HT-29 (cell line): ENCODE measurements around the gene RNU6-1. TPM values are rescaled to one million over a fixed set of nuclear protein-coding genes. Genes with fewer than 3 reads are reported as not detected.

Experiments used
- DNase-seq: peaks from one replicate; pipeline ENCODE4 v3.0.0-alpha.2; 2015; ENCODE audit warnings: low spot score
- total RNA-seq: library from RNA; depleted of rRNA; stranded (reverse); fragments of >200 nt; shearing (Covaris generic); gene quantifications from 2 replicates; pipeline ENCODE4 v1.2.3, GENCODE V29; 2014

Gene RNU6-1
- total RNA-seq, 1 experiment from 2014 or later = not detected

DNA sequence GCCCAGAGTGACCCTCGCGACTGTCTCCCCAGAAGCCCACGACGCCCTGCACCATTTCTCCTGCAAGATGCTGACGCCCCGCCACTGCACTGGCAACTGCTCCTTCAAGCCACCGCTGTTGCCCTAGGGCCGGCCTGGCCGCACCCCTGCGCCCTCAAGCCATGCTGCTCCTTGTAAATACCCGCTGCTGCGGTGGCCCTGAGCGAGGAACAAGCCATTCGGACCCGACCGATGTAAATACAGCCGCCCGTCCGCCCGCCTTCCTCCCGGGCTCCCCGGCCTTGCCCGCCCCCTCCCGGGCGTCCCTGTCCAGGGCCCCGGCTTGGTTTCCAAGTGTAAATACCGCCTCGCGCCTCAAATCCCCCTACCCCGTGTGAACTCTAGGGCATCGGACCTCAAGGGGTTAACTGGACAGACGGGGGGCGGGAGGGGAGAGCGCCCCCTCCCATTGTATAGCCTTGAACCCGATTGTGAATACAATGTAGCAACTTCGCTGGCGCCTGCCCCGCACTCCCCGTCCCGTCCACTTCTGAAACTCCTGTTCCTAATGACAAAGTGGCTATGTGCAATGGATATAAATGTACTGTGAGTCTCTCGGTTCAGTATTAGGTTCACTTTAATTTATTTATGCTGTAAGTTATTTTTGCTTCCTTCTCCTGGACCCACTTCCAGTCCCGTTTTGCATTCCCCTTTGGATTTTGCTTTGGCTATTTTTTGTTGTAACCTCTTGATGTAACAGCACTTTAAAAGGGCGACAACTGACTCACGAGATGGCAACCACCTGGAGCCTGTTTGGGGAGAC is 5.9 kb downstream of the RNU6-1 start:
- peak; percentile 70 for DNase-seq

DNA sequence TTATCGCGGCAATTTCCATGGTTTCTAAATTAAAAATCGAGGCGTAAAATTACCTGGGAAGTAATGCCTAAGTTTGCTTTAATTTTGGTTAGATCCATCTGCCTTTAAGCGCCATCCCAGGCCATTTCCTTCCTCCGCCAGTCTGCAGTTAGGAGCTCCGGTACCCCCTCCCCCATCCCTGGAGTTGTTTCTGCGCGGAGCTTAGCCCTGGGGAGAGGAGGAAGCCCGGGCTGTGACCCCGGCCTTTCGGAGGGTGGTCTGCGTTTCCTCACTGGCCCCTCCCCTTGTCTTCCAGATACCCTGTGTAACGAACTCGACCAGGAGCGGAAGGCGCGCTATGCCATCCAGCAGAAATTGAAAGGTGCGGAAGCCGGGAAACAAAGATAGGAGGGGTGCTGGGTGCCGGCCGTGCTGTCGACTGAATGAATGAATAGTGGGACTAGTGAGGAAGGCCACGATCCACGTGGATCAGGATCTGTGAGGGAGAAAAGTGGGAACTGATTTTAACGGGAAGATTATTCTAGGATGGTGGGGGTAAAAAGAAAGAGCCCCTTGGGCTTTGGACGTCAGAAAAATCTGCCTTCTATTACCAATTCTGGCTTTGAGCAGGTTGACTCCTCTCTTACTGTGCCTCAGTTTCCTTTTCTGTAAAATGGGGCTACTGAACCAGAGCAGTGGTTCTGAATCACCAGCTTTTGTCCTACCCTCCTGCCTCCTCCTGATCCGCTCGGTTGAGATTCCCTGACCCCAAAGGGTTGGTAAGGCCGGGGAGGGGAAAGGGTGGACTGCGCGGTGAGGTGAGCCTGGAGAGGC is 6.7 kb downstream of the RNU6-1 start:
- DNase-seq = peak; percentile 8

DNA sequence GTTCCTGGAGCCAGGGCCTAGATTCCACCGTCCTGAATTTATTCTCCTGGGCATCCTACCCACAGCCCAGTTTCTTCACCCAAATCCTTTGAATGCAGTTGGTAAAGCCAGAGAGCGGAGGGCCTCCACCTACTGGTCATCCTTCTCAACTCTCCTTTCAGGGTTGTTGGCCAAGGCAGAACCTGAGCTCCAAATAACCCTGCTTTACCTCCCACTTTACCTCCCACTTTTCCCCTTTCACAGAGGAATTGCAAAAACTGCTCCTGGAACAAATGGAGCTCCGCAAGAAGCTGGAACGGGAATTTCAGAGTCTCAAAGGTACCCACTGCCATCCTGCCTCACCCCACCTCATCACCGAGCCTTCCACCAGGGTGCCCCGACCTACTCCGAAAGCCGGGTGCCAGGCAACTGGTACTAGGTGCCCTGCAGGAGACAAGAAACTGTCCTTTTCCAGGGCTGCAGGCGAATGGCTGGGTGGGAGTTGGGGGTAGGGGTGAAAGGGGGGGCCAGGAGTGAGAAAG is 7.8 kb downstream of the RNU6-1 start:
- peak; percentile 76 for DNase-seq

DNA sequence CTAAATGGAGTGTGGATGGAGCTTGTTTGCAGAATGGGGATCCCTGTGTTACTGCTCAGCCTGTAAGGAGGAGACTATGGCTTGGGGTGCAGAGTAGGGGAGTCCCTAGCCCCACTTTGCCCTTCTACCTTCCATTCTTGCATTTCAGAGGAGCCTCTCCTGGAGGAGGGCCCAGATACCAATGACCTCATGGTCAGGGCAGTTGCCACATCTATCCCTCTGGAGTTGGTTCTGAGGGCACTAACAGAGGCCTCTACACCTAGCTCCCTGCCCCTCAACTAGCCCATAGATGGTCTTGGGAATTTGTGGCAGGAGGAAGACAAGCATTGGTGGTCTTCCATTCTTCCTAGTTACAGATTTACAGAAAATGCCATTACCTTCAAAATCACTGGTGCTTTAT is 8.5 kb downstream of the RNU6-1 start:
- no peak for DNase-seq

DNA sequence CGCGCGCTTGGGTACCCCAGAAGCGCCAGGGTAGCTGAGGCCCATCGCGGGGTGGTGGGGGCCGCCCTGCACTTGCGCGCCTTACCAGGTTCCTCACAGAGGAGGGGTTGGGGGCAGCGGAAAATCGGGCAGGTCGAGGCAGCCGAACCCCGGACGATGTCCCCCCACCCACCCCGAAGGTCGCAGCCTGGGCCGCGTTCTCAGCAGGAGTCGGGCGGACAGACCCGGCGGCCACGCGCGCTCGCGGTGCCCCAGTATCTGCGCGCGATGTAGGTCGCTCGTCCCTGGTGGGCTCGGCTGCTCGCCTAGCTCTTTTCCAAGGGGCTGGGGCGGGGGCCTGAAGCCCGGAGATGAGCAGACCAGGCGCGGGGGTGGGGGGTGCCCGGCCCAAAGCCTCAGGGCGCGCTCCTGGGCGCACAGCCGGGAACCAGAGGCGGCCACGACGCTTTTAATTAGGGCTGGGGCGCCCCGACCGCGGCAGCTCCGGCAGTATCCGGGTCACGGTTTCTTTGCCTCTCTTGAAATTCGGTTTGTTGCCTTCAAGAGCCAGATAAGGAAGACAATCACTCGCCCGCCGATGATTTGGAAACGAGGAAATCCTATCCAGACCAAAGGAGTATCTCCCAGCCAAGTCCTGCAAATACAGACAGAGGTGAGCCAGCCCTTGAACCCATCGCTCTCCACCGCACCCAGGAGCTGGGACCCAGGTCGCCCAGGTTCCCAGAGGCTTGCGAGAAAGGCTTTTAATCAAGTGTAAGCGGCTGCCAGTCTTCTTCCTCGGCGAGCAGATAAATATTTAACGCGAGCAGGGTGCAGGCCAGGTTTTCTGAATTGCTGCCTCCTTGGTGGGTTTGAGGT is 10.0 kb downstream of the RNU6-1 start:
- DNase-seq = no peak

DNA sequence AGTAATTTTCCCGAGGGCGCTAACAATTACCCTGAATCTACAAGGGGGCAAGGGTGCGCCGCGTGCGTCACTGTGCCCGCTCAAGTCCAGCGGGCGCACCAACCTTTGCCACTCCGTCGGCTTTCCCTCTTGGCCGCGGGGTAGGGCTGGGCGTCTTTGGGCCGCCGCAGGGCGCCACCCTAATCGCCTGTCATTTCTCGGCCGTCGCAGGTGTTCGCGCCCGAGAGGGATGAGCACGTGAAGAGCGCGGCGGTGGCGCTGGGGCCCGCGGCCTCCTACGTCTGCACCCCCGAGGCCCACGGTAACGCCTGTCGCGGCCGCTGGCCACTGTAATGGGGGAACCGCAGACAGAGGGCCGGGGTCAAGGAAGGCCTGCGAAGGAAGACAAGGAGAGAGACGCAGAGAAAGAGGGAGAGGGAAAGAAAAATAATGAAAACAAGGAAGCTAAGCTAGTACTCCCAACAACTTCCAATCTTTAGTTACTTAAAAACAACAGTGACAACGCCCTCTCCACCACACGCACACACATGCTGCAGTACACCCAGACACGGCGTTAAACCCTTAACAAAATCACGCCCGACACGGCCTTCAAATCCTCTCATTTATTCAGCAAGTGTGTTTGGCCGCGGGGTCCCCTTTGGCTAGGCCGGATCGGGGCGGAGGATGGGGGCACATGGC is 10.7 kb downstream of the RNU6-1 start:
- DNase-seq = no peak

DNA sequence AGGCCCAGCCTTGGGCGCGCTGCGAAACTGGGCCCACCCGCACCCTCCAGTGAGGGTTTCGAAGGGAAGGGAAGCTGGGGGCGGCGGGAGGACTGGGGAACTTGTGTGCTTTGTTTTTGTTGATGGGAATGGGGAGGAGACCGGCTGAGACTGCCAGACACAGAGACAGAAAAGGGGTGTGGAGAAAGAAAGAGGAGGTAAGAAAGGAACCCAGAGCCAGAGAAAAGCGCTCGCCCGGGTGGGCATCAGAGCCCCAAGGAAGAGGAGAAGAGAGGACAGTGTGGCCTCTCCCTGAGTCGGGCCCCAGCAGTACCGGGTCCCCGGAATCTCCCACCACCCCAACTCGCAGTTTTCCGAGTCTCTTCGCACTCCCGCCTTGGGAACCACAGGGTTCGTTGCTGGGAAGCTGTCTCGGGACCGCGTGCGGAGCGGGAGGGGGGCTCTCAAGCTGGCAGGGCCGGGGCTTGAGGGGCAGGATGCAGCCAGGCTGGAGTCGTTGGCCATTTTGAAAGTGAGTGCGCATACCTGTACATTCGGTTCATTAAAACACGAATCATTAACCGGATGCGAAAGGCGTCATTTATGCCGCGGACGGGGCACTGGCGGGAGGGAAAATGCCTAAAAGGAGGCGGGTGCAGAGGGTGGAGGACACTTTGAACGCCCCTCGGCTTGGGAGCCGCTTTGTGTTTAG is 11.4 kb downstream of the RNU6-1 start:
- no peak for DNase-seq

DNA sequence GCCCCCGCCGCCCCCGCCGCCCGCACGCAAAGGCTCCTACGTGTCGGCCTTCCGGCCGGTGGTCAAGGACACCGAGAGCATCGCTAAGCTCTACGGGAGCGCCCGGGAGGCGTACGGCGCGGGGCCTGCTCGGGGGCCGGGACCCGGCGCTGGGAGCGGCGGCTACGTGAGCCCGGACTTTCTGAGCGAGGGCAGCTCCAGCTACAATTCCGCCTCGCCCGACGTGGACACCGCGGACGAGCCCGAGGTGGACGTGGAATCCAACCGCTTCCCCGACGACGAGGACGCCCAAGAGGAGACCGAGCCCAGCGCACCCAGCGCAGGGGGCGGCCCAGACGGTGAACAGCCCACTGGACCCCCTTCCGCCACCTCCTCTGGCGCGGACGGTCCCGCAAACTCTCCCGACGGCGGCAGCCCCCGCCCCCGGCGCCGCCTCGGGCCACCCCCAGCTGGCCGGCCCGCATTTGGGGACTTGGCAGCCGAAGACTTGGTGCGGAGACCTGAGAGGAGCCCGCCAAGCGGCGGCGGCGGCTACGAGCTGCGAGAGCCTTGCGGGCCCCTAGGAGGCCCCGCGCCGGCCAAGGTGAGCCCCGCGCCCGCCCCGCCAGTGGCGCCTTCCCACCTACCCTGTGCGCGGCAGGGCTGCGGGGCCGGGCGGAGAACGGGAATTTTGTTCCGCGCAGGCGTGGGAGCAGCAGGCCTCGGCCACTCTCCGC is 12.1 kb downstream of the RNU6-1 start:
- no peak for DNase-seq

DNA sequence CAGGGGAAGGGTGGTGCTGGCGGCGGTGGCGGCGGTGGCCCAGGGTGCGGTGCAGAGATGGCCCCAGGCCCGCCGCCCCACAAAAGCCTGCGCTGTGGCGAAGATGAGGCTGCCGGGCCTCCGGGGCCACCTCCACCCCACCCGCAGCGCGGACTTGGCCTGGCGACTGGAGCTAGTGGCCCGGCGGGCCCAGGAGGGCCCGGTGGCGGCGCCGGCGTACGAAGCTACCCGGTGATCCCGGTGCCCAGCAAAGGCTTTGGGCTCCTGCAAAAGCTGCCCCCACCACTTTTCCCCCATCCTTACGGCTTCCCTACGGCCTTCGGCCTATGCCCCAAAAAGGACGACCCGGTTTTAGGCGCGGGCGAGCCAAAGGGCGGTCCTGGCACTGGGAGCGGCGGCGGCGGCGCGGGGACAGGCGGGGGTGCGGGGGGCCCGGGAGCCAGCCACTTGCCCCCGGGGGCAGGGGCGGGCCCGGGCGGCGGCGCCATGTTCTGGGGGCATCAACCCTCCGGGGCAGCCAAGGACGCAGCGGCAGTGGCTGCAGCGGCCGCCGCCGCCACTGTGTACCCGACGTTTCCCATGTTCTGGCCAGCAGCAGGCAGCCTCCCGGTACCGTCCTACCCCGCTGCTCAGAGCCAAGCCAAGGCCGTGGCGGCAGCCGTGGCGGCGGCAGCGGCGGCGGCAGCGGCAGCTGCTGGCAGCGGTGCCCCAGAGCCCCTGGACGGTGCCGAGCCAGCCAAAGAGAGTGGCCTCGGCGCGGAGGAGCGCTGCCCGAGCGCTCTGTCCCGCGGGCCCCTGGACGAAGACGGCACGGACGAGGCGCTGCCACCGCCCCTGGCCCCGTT is 12.9 kb downstream of the RNU6-1 start:
- no peak for DNase-seq

DNA sequence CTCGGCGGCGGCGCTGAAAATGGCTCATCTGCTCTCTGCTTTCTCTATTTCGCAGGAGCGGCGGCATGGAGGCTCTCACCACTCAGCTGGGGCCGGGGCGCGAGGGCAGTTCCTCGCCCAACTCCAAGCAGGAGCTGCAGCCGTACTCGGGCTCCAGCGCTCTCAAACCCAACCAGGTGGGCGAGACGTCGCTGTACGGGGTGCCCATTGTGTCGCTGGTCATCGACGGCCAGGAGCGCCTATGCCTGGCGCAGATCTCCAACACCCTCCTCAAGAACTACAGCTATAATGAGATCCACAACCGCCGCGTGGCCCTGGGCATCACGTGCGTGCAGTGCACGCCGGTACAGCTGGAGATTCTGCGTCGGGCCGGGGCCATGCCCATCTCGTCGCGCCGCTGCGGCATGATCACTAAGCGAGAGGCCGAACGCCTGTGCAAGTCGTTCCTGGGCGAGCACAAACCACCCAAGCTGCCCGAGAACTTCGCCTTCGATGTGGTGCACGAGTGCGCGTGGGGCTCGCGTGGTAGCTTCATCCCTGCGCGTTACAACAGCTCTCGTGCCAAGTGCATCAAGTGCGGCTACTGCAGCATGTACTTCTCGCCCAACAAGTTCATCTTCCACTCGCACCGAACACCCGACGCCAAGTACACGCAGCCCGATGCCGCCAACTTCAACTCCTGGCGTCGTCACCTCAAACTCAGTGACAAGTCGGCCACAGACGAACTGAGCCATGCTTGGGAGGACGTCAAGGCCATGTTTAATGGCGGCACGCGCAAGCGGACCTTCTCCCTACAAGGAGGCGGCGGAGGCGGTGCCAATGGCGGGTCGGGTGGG is 13.7 kb downstream of the RNU6-1 start:
- DNase-seq = no peak

DNA sequence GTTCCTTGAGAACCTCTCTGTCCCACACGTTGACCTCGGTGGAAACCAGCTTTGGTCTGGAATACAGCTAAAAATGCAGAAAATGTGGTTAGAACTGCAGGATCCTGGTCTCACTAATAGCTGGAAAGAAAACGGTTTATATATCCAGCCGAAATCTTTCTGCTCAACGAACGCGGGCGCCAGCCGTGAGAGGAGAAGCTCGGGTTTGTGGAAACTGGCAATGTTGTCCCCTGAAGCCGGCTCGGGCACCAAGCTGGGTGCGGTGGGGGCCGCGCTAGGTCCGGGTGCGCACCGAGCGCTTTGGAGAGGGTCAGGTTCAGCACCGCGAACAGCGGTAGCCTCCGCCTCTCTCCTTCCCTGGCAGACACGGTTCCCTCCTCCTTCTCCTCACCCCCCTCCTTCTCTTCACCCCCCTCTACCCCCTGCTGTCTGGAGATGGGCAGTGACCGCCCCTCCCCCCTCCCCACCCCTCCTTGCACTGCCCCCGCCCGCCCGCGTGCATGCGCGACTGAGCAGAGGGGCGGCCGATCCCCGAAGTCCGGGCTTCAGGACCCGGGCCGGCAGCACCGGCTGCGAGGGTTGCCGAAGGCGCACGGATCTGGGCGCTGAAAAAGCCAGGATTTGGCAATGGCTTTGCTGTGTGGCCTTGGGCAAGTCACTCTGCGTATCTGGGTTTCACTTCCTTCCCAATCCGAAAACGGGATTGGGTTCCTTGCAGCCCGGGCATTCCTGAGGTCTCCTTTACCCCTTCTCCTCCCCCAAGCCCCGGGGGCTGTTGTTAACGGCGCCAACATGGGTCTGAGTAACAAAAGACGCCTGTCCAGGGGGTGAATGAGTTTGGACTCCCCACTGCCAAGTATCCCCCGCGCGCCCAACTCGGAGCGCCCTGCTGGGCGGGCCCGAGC is 14.6 kb downstream of the RNU6-1 start, which contains the start of gene SKOR1:
Gene SKOR1 (plus strand): TSS at position 534 of the 905 bp plus-strand sequence. CDS start 94 bp downstream, at position 628.
- DNase-seq = no peak

DNA sequence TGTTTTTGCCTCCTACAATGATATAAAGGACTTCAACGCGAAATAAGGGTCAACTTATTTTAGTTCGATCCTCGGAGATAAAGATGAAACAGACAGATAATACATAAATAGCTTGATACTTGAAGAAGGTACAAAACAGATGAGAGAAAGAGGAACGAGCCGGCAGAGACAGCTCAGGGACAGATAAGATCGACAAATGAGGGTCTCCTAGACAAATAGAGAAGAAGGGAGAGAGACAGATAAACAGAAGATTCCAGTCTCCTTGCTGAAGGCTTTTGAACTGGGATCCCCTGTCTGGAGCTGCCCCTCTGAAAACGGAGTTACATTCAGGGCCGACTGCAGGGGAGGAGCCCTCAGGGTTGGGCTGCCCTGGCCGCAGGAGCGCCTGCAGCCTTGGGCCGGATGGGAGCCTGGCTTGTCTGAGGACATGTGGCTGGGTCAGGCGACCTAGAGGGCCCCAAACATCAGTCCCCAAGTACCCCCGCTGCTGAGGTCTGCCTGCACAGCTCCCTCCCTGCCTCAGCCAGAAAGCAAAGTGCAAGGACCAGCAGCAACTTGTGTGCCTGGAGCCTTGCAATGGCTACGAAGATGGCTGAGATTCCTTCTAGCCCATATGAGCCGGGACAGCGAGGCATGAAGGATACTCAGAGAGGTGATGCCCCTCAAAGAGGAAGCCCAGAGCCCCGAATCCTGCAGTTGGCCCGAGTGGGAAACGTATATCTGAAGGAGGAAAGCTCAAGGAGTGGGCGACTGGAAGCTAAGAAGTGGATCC is 15.5 kb downstream of the RNU6-1 start:
- no peak for DNase-seq

DNA sequence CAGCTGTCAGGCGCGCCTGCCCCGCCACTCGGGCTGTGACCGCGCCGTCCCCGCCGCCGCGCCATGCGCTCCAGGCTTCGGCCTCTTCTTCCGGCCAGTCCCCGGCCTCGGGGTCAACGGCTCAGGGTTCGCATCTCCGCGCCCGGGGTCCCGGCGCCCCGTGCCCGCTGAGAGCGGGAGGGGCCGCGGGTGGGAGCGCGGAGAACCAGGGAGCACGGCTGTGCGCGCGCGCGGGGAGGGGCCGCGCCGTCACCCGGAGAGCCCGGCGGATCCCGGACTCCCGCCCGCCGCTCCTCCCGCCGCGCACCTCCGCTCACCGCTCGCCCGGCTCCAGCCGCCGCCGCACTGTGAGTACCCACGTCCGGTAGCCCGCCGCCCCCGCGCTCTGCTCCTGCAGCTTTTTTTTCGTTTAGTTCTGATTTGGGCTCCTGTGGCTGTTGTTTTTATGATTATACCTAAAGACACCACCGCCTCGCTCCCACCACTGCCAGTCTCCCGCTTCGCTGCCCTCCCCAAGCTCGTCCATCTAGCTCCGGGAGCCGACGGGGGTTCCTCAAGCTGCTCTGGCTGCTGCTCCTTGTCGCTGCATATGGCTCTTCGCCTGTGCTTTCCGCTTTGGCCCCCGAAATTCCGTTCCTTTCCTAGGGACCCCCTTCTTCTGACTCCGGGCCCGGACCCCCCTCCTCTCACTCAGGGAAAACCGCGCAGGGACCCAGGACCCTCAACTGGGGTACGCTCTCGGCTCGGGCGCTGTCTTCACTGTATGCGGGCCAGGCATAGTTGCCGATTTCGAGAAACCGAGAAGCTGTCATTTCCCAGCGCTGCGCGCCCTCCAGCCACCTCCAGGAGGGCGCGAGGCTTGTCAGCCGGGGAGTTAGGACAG is 16.3 kb downstream of the RNU6-1 start:
- DNase-seq = no peak

DNA sequence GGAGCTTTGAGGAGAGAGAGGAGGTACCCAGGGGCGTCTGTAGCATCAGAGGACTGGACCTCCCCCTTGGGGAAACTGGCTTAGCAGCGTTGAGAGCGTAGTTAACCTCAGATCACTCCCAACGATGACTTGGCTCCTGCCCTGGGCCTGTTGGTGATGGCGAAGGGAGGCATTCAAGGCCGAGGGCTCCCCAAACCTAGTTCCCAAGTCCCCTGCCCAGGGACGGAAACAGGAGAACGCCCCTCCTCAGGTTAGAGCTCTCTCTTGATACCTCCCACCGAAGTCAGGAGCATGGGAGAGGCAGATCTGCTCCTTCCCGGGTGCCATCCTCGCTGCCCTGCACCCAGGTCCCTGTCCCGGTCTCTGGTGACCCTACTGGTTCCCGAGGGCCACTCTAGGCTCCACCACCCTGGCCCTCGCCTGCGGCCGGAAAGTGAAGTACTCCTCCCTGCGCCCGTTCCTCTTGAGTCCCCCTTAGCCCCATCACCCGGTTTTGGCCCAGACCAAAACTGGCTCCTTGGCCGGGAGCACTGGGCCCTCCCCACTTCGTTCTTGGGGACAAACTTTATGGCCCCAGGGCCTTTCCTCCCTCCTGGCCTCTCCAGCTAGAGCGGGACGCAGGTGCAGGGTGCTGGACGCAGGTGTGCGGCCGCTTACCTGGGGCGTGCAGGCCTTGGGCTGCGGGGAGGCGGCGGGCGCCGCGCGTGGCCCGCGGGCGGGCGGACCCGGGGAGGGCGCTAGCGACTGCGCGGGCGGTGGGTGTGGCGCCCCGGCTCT is 17.1 kb downstream of the RNU6-1 start:
- no peak for DNase-seq
